Endometrial microvascular endothelial cells (primary cell): ENCODE data around the gene DENND4B. TPM values are rescaled to one million over a fixed set of nuclear protein-coding genes. Genes with fewer than 3 reads are reported as not detected.
"Not testable (repeated sequence)": the region's sequence is repeated elsewhere in the genome, so short reads cannot be mapped to it uniquely, and the experiment has no call there.

ENCODE experiments used
- in situ Hi-C: cut with HindIII; loops from 2 replicates; pipeline ENCODE4 v1.10.0; 2017; ENCODE audit warnings: low sequenced_read_pairs, low pct_unique_long_range_greater_than_20kb; ENCODE audit errors: inconsistent ontology term
- total RNA-seq: library from RNA; depleted of rRNA; stranded (reverse); fragments of >200 nt; gene quantifications from one replicate; pipeline ENCODE4 v1.2.3, GENCODE V29; 2015; ENCODE audit errors: inconsistent ontology term

Gene DENND4B
- 15.6 TPM for total RNA-seq

- in situ Hi-C loops = no loop called here
Observed at GRCh38 chr1:153946622-153947241, at the start of gene DENND4B. Gene DENND4B, minus strand, starts transcription at chr1:153946718. Its CDS starts 2,344 bp downstream, at chr1:153944374.

DNA sequence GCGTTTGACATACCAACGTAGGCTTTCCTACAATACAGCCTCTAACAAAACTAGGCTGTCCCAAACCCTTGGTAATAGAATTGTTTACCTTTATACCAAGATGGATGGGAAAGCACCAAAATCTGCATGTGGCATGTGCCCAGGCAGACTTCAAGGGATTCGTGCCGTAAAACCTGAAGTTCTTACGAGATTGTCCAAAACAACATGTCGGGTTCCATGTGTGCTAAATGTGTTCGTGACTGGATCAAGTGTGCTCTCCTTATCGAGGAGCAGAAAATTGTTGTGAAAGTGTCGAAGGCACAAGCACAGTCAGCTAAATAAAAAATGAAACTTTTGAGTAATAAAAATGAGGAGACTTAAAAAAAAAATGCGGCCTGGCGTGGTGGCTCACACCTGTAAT is 49.1 kb upstream of the DENND4B start:
- in situ Hi-C loops = no loop called here

DNA sequence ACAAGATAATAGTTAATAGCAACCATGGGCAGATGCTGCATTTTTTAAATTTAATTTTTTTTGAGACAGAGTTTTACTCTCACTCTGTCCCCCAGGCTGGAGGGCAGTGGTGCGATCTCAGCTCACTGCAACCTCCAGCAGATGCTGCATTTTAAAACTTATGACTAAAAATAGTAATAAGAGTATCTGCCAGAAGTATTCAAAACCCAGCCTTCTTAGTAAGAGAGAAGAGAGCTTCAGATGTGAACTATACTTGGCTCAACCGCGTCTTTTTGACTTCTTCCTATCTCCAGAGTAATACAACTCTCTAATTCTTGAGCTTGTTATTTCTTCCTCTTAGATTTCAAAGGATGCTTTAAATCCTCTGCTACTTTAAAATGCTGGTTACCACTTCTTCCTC is 48.7 kb upstream of the DENND4B start:
- in situ Hi-C loops = no loop called here

- in situ Hi-C loops = no loop called here
Observed at GRCh38 chr1:153991806-153992205, 45.3 kb upstream of the DENND4B start.

DNA sequence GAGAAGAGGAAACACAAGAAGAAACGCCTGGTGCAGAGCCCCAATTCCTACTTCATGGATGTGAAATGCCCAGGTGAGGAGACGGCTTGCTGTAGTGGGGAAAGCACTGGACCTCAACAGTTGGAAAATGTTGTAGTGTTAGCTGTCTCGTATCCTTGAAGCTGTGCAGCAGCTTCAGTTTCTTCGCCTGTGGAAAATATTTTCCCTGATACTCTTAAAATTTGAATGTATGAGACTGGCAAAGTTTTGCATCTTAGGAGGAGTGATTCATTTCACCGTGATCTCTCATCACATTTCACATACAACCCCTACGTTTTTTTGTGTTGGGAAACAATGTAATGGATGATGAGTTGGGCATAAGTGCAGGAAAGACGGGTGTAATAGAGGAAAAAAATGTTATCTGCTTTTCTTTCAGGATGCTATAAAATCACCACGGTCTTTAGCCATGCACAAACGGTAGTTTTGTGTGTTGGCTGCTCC is 44.7 kb upstream of the DENND4B start:
- in situ Hi-C loops = no loop called here

DNA sequence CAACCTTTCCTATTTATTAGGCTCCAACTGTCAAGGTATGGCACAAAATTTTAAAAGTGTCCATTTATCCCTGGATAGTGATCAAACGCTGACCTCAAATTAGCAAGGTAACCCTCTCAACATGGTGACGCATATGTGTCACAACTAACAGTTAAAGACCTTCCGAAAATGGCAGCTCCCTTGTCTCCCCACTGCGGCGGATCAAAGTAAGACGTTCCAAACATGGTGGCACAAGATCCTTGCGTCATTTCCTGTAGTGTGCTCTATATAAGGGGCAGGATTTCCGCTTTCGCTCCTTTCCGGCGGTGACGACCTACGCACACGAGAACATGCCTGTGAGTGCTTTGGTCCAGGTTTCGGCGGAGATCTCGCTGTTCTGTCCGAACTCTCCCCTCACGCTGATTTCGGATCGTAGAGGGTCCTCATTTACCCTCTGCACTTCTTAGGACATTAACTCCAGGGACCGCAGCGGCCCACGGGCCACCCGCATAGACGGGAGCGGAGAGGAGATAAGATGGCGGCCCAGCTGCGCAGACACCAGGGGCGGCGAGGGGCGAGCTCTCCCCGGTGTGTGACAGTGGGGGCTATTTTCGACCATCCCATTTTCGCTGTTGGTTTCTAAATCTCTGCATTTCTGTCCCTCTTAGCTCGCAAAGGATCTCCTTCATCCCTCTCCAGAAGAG is 44.1 kb upstream of the DENND4B start, which contains the start of gene RPS27:
Gene RPS27 (plus strand): TSS at position 295 of the 683 bp plus-strand sequence. CDS start 35 bp downstream, at position 330.
- in situ Hi-C loops = no loop called here

DNA sequence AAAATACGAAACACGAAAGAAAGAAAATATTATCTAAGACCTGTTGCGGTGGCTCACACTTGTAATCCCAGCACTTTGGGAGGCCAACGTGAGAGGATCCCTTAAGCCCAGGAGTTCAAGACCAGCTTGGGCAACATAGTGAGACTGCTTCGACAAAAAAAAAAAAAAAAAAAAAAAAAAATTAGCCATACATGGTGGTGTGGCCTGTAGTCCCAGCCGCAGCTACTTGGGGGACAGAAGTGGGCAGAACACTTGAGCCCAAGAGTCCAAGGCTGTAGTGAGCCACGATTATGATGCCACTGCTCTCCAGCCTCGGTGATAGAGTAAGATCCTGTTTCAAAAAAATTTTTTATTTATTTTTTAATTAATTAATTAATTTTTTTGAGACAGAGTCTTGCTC is 41.1 kb upstream of the DENND4B start:
- in situ Hi-C loops = no loop called here

GRCh38 chr1:153985941-153986761 is 39.6 kb upstream of the DENND4B start, which contains the start of gene RAB13:
Gene RAB13, minus strand, starts transcription at chr1:153986339. Its CDS starts 103 bp downstream, at chr1:153986236.
- in situ Hi-C loops = no loop called here

DNA sequence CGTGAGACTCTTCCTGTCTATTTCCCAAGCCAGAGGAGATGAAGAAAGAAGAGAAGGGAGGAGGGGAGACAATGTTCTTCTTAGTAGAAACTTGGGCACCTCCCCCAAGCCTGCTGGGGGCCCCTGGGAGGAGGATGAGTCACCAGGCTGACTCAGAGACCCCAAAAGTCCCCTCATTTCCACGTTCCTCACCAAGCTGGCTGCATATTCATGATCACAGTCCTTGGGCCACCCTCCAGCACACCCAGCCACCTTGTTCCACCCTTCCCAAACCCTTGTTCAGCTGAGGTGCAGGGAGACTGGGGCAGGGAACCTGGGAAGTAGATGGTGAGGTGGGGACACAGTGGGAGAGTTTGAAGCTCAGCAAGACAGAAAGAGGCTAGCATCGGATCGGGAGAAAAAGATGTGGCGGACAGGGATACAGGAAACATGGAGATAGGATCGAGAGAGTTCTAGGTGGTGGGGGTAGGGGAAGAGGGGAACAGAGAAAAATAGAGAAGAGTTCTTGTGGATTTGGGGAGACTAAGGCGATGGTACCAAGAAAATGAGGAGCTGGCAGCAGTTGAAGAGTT is 38.9 kb upstream of the DENND4B start:
- in situ Hi-C loops = no loop called here

DNA sequence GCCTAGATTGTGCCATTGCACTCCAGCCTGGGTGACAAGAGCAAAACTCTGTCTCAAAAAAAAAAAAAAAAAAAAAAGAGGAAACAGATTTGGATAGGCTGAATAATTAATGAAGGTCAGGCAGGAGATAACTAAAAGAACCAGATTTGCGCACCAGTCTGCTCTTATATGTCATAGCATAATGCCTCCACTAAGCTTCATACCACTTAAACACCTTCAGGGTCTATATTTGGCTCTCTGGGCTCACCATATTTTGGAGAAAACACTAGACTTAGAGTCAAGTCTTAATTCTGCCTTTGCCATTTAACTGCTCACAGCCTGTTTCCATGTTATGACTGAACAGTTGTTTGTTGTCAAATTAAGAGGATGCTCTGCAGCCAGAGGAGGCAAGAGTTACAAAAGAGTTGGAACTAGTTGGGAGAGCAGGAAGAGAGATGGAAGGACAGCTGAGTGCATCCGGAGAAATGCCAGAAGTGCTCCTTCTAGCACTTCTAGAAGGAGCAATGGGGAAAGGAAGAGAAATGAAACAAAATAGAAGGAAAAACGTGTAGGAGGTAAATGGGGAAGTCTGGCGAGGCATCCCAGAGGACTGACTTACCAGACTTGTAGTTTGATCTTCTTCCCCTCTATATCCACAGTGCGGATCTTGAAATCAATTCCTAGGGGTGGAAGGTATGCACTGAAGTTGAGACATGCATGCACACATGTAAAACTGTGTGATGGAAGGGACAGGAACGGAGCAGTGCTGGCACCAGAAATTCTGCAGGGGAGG is 37.8 kb upstream of the DENND4B start:
- in situ Hi-C loops = no loop called here

DNA sequence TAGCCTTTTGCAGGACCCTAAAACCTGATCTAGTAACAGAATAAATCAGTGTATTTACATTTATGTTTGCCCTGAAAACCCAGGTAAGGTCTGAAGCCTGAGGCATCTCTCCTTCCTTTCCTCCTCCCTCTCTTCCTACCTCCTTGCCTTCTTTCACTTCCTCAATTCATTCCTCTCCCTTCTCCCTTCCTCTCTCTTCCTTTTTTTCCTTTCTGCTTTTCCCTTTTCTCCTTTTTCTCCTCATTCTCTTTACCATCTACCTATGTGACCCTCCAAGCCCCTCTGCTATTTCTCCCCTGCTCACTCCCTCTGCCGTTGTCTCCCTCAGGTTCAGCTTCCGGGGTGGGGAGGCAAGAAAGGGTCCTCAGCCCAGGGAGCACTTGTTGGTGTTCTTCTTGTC is 35.2 kb upstream of the DENND4B start:
- in situ Hi-C loops = not testable (repeated sequence)

GRCh38 chr1:153979091-153979490 is 32.6 kb upstream of the DENND4B start:
- in situ Hi-C loops = not testable (repeated sequence)

DNA sequence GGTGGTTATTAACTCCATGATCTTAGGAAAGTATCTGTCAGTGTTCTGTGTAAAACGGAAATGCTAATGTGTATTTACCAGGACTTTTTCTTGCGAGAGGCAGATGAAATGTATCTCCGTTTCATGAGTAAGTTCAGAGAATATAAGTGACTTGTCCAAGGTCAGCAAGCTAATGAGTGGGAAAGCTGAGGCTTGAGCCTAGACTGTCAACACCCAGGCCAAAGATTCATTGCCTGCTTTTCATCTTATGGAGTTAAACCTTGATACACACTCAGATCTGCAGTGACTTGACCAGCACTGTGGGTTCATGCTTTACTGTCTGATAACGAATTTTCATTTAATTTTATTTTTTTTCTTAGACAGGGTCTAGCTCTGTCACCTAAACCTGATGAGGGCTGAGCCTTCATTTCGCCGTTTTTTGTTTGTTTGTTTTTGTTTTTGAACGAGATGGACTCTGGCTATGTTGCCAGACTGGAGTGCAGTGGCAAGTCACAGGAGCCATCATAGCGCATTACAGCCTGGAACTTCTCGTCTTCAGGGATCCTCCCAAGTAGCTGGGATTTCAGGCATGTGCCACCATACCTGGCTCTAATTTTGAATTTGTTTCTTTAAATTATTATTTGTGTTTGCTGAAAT is 31.9 kb upstream of the DENND4B start:
- in situ Hi-C loops = no loop called here

- in situ Hi-C loops = no loop called here
Observed at GRCh38 chr1:153977250-153978240, 31.0 kb upstream of the DENND4B start, which contains the start of gene JTB. Gene JTB, minus strand, starts transcription at chr1:153977674. Its CDS starts 422 bp downstream, at chr1:153977252.

DNA sequence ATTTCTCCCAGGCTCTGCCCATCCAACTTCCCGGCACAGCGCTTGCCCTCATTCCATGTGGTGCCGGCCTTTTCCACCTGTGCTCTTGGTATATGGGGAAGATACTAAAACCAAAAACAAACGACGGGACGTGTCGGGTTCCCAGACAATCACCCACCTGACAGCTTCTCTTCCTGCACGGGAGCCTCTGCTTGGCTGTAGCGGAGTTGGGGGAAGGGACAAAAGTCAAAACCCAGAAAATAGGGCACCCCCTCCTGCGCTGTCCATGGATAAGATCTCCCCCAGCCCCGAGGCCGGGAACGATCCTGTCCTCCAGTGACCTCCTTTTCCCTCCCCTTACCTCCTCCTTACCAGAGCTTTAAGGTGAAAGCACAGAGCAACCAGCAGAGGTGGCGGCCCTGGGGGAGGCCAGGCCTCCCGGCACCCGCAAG is 30.3 kb upstream of the DENND4B start:
- in situ Hi-C loops = no loop called here

DNA sequence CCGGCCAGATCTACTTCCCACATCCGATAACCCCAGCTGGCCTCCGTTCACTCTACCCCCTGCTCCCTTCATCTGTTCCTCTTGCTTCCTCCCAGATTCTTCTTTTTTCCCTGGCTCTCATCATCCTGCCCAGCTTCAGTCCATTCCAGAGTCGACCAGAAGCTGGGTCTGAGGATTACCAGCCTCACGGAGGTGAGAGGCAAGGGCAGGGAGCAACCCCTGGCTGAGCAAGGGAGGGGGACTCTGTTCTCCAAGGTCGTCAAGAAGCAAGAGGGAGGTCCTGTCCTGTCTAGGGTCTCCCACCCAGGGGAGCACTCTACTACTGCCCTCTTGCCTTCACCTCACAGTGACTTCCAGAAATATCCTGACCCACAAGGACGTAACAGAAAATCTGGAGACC is 27.0 kb upstream of the DENND4B start:
- in situ Hi-C loops = no loop called here

DNA sequence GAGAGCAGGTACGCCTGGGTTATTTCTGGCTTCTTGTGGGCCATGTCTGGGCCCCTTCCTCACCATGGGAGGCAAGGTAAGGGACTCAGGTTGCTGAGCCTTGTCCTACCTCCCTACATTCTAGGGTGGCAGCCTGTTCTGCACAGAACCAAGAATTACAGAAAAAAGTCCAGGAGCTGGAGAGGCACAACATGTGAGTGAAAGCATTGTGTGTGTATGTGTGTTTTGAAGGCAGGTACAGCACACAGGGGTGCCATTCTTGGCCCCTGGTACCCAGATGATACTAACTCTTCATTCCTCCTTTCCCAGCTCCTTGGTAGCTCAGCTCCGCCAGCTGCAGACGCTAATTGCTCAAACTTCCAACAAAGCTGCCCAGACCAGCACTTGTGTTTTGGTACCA is 26.6 kb upstream of the DENND4B start:
- in situ Hi-C loops = no loop called here
